Stimulated activated CD8-positive, alpha-beta memory T cell treated with anti-CD3 and anti-CD28 coated beads, Interleukin-7, amount 100 ng/mL, for 1 hour (primary cell): ENCODE results near the gene NFIL3.
"Not testable (repeated sequence)": the region's sequence is repeated elsewhere in the genome, so short reads cannot be mapped to it uniquely, and the experiment has no call there.

Source experiments
- DNase-seq, 2 donors: peaks; one replicate each; pipeline ENCODE4 v3.0.0-alpha.2; 2020; ENCODE audit warnings: low read depth in 2 of 2

NFIL3 gene

DNA sequence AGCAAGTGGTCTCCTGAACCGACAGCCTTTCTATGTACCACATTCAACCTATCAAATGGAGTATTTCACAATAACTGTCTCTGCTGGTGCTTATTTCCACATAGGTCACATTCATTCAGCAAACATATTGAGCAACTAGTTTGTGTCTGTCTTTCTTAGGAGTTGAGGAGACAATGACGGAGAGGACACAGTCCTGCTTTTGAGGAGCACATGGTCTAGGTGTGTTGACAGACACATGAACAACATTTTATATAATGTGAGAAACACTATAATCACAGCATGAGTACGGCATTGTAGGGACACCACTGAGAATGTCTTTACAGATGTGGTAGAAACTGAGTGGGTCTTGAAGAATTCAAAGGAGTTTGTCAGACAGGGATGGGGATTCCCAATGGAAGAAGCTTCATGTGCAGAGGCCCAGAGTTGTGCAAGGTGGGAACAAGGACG is 28.5 kb downstream of the NFIL3 start:
- DNase-seq: no peak

- no peak for DNase-seq
These were observed 29.8 kb downstream of the NFIL3 start for GRCh38 chr9:91393826-91394225.

DNA sequence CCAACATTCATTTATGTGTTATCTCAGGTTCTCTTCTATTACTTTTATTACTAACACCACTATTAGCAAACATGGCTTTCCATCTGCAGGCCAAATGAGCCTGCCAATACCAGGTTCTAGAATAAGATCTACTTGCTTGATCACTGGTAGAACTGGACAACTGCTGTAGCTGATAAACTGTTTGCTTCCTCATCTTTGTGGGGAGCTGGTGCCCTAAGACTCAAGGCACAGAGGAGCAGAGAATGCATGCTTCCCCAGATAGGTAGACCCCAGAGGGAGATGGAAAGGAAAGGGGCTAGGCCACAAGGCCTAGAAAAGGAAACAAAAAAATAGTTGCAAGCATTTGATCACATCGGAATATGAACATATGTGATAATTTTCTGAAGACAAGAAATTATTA is 31.2 kb downstream of the NFIL3 start:
- no peak for DNase-seq

DNA sequence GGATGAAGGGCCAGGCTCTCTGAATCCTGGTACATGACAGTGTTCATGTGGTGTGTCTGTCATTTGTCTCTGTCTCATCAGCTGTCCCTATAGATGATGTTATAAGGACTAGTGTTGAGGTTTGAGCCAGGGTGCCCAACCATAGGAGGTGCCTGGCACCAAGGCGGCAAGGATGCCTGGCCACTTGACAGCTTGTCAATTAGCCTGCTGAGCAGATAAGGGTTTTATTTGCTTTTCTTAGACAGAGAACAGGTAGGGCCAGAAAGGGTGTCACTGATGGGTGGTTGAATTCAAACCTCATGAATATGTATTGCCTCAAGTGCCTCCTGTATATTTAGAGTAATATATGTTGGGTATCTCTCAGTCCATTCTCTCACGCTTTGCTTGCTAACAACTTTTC is 31.8 kb downstream of the NFIL3 start:
- DNase-seq: no peak

DNA sequence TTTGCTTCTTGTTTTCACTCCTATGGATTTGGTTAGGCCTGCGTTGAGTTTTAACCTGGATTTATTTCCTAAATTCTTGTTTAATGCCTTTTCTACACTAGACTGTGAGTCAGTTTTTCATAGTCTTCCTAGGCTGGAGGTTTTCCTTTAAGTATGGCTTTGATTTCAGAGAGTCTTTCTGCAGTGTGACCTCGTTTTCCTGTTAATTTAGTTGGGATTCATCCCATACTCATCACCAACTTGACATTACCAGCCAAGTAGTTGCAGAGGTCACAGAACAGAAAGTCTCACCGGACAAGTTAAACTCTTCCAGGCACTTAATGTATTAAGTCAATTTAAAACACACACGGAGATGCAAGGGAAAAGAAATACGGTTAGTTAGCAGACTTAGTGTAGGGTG is 32.2 kb downstream of the NFIL3 start:
- DNase-seq: no peak

GRCh38 chr9:91389686-91390085 is 33.9 kb downstream of the NFIL3 start:
- DNase-seq: not testable (repeated sequence)

DNA sequence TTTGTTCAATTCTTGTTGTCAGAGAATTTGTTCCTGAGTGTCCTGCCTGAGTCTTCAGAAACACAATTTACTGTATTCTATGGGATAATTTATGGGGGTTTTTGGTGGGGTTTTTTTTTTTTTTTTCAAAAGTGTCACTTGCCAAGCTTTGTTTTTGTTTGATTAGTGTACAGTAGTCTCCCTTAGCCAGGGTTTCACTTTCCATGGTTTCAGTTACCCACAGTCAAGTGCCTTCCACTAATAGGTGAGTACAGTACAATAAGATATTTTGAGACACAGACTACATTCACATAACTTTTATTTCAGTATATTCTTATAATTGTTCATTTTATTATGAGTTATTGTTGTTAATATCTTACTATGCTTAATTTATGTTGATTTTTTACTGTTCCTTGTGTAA is 36.9 kb downstream of the NFIL3 start:
- no peak for DNase-seq

- DNase-seq: no peak
These were observed 38.7 kb downstream of the NFIL3 start for GRCh38 chr9:91384954-91385353.

DNA sequence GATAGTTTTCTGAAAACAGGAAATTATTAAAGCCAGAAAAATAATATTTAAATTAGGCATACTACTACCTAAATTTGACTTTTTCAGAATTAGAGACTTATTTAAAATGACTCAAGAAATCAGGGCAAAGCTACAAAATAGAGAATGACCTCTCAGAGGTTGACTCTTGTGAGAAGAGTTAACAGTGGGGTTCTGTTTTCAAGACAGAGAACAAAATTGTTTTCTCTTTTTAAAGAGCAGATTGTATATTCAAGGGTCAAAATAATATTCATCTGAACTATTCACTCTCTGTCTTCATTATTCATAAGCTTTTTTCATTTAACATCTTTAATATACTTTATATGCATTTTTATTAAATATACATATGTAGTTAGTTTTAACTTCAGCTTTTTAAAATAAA is 40.1 kb downstream of the NFIL3 start:
- no peak for DNase-seq

- DNase-seq: no peak
These were observed 41.3 kb downstream of the NFIL3 start for GRCh38 chr9:91382298-91382697.

- DNase-seq: no peak
These were observed 44.2 kb downstream of the NFIL3 start for GRCh38 chr9:91379426-91379825.

DNA sequence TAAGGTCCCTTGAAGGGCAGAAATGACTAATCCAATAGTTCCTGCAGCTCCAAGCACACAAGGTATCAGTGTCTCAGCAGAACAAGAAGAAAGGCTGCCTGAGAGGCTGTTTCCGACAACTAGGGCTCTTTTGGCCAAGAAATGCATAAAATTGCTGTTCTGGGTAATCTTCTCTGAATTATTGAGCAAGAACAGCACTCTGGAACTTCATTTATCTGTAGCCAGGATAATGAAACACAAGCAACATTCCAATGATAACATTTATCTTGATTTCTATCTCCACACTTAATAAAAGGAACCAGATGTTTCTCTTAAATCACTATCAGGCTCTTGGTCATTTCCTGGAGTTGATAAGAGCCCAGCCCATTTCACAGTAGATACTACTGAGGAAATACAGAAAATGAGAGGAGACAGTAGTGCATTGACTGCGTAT is 44.9 kb downstream of the NFIL3 start:
- DNase-seq: no peak

DNA sequence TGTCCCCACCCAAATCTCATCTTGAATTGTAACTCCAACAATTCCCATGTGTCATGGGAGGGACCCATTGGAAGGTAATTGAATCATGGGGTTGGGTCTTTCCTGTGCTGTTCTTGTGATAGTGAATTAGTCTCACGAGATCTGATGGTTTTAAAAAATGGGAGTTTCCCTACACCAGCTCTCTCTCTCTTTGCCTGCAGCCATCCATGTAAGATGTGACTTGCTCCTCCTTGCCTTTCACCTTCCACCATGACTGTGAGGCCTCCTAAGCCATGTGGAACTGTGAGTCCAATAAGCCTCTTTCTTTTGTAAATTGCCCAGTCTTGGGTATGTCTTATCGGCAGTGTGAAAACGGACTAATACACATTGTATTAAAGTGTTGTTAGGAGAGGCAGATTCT is 45.6 kb downstream of the NFIL3 start:
- DNase-seq: not testable (repeated sequence)

GRCh38 chr9:91376239-91376638 is 47.4 kb downstream of the NFIL3 start:
- no peak for DNase-seq

DNA sequence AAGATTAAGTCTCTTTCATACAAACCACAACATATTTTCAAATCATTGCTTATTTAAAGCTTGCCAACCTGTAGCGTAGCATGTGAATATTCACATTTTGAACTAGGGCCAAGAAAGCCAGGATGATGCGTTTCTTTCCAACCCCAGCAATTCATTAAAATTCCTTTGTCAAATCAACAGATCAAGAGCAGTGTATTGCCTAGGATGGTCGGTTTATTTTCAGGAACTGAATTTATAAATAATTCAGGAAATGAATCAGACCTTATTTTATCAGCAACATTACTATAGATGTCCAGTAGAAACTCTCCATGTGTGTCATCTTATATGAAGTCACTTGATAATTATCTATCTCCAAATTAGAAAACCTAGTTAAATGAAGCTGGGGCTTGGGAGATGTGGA is 48.7 kb downstream of the NFIL3 start:
- no peak for DNase-seq

DNA sequence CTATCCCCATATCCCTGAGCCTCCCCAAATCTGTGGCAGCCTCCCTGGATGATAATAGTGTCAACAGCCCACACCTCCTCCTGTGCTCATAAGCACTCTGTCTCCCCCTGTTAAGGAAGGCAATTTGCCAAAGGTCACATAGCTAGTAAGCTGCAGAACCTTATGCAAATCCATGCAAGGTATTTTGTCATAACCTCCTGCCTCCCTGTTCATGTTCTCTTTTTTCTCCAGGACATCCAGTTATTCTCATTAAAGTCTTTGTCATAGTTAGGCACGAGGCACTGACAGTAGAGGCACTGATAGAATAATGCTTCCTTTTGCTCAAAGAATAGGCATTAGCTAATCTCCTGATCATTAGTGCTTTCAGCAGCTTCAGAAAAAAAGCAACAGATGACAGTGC is 51.7 kb downstream of the NFIL3 start:
- no peak for DNase-seq

- not testable (repeated sequence) for DNase-seq
These were observed 53.6 kb downstream of the NFIL3 start for GRCh38 chr9:91370006-91370405.

DNA sequence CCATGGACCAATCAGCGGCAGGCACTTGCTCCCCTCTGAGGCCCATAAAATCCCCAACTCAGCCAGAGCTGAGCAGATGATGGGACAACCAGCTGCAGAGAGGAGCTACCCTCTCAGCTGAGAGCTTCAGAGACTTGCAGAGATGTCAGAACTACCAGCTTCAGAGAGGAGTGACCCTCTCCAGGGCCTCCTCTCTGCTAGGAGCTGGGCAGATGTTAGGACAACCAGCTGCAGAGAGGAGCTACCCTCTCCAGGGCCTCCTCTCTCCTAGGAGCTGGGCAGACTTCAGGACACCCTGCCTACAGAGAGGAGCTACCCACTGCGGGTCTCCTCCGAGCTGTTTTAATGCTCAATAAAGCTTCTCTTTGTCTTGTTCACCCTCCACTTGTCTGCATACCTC is 58.9 kb downstream of the NFIL3 start:
- no peak for DNase-seq

DNA sequence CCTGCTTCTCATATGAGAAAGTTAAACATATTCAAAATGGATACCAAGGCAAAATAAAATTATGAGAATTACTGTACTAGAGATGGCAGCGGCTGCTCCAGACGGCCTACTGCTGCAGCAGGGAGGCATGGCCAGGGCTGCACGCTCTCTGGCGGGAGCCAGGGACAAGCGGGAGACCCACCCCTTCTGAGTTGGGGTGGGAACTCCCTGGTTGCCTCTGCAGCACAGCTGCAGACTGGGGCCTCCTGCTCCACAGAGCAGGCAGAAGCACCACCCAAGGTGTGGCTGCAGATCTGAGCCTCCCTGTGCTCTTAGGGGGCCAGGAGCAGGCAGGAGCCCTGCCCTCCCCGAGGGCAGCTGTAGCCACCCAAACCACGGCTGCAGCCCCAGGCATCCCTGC is 59.6 kb downstream of the NFIL3 start:
- DNase-seq: no peak

- DNase-seq: no peak
These were observed 61.5 kb downstream of the NFIL3 start for GRCh38 chr9:91362051-91362611.

DNA sequence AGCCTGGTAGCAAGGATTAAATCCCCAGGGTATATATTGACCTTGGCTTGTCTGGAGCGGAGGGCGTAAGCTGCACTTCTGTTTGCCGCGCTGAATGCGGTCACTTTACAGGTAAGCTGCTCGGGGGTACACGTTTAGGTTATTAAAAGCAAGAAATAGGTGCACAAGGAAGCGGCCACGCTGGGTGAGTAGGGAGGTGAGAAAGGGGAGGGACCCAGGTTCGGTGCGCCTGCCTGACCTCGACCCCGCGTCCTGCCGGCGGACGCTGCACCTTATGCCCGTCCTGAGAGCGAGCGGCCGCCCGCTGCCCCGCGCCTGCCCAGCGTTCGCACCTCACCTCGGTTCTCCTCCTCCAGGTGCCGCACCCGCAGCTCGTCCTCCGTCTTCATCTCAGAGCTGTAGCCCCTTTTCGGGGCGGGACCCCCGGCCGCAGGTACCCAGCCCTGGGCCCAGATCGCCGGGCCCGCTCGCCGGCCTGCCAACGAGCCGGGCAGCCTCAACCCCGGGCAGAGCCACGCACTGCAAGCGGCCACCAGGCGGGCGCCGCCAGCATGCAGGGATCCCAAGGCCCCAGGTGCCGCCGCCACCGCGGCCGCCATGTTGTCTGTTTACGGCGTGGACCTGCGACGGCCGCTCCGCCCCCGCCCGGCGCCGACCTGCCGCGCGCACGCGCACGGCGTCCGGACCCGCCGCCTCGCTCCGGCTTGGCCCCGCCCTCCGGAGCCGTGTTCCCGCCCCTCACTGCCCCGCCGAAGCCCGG is 62.2 kb downstream of the NFIL3 start, which contains the start of gene AUH:
AUH (minus strand) TSS at position 628 of the 760 bp plus-strand sequence; CDS start at position 599, 29 bp downstream.
- DNase-seq: peak; percentile 67 to 71

DNA sequence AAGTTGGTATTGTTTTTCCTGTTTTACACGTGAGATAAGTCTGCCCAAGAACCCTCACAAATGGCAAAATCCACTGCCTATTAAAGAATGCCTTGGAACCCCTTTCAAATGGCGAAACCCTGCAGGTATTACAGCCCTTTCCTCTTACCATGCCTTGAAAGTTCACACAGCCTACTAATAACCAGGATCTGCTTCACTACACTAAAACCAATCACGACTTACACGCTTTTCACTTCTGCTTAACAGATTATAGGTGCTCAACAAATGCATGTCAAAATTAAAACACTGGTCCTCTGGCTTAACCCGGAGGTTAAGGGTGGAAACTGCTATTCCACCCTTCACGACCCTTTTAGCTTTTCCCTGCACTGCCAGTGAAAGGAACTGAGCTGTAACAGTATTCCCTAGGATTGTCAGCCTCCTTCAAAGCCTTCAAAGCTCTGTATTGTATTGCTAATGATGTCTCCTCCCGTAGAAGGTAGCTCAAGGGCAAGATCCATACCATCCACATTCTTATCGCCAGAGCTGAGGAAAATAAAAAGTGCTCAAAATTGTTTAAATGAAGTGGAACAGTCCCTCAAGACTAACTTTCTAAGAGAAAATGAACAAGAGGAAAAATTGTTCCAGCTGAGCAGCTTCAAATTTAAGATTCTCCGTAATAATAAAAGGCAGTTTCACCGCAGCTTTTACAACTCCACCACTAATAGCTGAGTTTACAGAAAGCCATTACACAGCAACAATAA is 62.9 kb downstream of the NFIL3 start:
- no peak for DNase-seq
